Measurements from ENCODE around the gene NCBP3. TPM values are rescaled to one million over a fixed set of nuclear protein-coding genes. Genes with fewer than 3 reads are reported as not detected.

The NCBP3 gene
- total and polyA plus RNA-seq, 2 of the 4 experiments (the other 2 are of a cell fraction) = 10.8 to 13.5 TPM

DNA sequence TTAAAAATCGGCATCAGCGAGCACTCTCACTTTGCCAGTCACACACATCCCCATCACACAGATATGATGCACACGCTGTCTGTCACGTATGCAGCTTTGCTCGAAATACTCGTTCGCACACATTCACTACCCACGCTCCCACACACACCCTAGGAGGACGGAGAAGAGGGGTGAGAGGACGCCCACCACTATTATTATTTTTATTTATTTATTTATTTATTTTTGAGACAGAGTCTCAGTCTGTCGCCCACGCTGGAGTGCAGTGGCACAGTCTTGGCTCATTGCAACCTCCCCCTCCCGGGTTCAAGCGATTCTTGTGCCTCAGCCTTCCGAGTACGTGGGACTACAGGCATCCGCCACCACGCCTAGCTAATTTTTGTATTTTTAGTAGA is 92.0 kb downstream of the NCBP3 start:
- CTCF ChIA-PET = no interaction called here
- DNase-seq (no peak), ATAC-seq (ENCODE audit: low read depth) (no peak)
- Histone ChIP-seq H4K20me1 (ENCODE audit: insufficient read depth, low read length) (no peaks in the 10 kb centered on the region), H3K9me3 (ENCODE audit: control insufficient read depth, insufficient read depth, low read length) (no peaks in the 10 kb centered on the region), H2BK20ac (ENCODE audit: low read depth, low read length) (no peak overlapping the region), H2AFZ (replicated peaks; ENCODE audit: low read length, poor library complexity) (no peak overlapping the region), H3K36me3 (ENCODE audit: control insufficient read depth, insufficient read depth, low read length) (no peaks in the 10 kb centered on the region), H3K4me1 (ENCODE audit: control insufficient read depth, insufficient read depth, low read length) (no peaks in the 10 kb centered on the region), H3K18ac (ENCODE audit: low read depth, low read length) (no peak overlapping the region), H2AK5ac (ENCODE audit: low read depth, low read length) (no peak overlapping the region), H4K5ac (ENCODE audit: low read depth, low read length) (no peak overlapping the region), H4K8ac (ENCODE audit: low read depth in 2 of 2, low read length in 2 of 2) (no peak overlapping the region), H2BK120ac (ENCODE audit: low read depth, low read length) (no peak overlapping the region), H3K14ac (replicated peaks; ENCODE audit: low read depth, low read length) (no peak overlapping the region), H2BK15ac (ENCODE audit: low read depth, low read length) (no peak overlapping the region), H4K91ac (ENCODE audit: insufficient read depth, low read depth, low read length) (no peak overlapping the region), H3K4ac (ENCODE audit: low read depth, low read length) (no peak overlapping the region), H3K56ac (ENCODE audit: extremely low read depth, insufficient read depth, low read length) (no peak overlapping the region), H3K9ac (ENCODE audit: low read depth, low read length) (no peak overlapping the region), H3K23ac (ENCODE audit: low read depth, low read length) (no peak overlapping the region), H3K4me3 (ENCODE audit: insufficient read depth, low read depth, low read length) (no peak overlapping the region), H2BK5ac (ENCODE audit: low read depth, low read length, poor library complexity, severe bottlenecking) (no peak overlapping the region), H3K9me1 (ENCODE audit: insufficient read depth, low read length) (no peaks in the 10 kb centered on the region), H3K27ac (ENCODE audit: insufficient read depth, low read length) (no peak overlapping the region), H3K79me1 (ENCODE audit: low read depth in 1 of 2, low read length in 2 of 2) (no peaks in the 10 kb centered on the region), H2AK9ac (replicated peaks; ENCODE audit: low read depth, low read length, poor library complexity) (no peak overlapping the region), H3K27me3 (ENCODE audit: control insufficient read depth, insufficient read depth, low read length) (peaks cover 44% of the 10 kb centered on the region), H3K4me2 (ENCODE audit: low read depth, low read length) (no peak overlapping the region)
- no CpG with 5 or more reads among the region's 18 CpGs for WGBS, 2 experiments (ENCODE audit: extremely low coverage in 2 of 2, insufficient read length in 1 of 2)
- BruUV-seq (replicated peaks) = no TSS peak
- TF ChIP-seq MAFK (IDR thresholded peaks at IDR 0.05; ENCODE audit: low read depth, low read length) (no peak), MXI1 (IDR thresholded peaks at IDR 0.05; ENCODE audit: borderline replicate concordance, low read depth, low read length) (no peak), BHLHE40 (IDR thresholded peaks at IDR 0.05; ENCODE audit: low read depth, low read length) (no peak), RAD21 (IDR thresholded peaks at IDR 0.05; ENCODE audit: low read length) (no peak), CHD1 (IDR thresholded peaks at IDR 0.05; ENCODE audit: low read depth, low read length) (no peak), POLR2A (IDR thresholded peaks at IDR 0.05; ENCODE audit: low read depth, low read length) (no peak), NFE2L2 (IDR thresholded peaks at IDR 0.05; ENCODE audit: low read depth, low read length) (no peak), MAZ (IDR thresholded peaks at IDR 0.05; ENCODE audit: borderline replicate concordance, low read depth, low read length) (no peak), SMC3 (IDR thresholded peaks at IDR 0.05; ENCODE audit: low read depth, low read length) (no peak), RCOR1 (IDR thresholded peaks at IDR 0.05; ENCODE audit: insufficient replicate concordance, low read length) (no peak), CEBPB (IDR thresholded peaks at IDR 0.05; ENCODE audit: low read depth, low read length) (no peak), FOS (IDR thresholded peaks at IDR 0.05; ENCODE audit: low read depth, low read length) (no peak), RFX5 (IDR thresholded peaks at IDR 0.05; ENCODE audit: low read depth, low read length) (no peak)
- TF ChIP-seq, protein P1, sequence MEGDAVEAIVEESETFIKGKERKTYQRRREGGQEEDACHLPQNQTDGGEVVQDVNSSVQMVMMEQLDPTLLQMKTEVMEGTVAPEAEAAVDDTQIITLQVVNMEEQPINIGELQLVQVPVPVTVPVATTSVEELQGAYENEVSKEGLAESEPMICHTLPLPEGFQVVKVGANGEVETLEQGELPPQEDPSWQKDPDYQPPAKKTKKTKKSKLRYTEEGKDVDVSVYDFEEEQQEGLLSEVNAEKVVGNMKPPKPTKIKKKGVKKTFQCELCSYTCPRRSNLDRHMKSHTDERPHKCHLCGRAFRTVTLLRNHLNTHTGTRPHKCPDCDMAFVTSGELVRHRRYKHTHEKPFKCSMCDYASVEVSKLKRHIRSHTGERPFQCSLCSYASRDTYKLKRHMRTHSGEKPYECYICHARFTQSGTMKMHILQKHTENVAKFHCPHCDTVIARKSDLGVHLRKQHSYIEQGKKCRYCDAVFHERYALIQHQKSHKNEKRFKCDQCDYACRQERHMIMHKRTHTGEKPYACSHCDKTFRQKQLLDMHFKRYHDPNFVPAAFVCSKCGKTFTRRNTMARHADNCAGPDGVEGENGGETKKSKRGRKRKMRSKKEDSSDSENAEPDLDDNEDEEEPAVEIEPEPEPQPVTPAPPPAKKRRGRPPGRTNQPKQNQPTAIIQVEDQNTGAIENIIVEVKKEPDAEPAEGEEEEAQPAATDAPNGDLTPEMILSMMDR (conservative IDR thresholded peaks at IDR 0.05; ENCODE audit: low read depth, low read length) = no peak
- TF ChIP-seq, protein P2, sequence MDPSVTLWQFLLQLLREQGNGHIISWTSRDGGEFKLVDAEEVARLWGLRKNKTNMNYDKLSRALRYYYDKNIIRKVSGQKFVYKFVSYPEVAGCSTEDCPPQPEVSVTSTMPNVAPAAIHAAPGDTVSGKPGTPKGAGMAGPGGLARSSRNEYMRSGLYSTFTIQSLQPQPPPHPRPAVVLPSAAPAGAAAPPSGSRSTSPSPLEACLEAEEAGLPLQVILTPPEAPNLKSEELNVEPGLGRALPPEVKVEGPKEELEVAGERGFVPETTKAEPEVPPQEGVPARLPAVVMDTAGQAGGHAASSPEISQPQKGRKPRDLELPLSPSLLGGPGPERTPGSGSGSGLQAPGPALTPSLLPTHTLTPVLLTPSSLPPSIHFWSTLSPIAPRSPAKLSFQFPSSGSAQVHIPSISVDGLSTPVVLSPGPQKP (IDR thresholded peaks at IDR 0.05; ENCODE audit: borderline replicate concordance, low read depth, low read length) = no peak
- TF ChIP-seq, protein P3, sequence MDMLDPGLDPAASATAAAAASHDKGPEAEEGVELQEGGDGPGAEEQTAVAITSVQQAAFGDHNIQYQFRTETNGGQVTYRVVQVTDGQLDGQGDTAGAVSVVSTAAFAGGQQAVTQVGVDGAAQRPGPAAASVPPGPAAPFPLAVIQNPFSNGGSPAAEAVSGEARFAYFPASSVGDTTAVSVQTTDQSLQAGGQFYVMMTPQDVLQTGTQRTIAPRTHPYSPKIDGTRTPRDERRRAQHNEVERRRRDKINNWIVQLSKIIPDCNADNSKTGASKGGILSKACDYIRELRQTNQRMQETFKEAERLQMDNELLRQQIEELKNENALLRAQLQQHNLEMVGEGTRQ (IDR thresholded peaks at IDR 0.05; ENCODE audit: low read depth, low read length) = no peak
- dilution Hi-C loops (cut with HindIII; ENCODE audit: low sequenced_read_pairs, unreplicated experiment) (no loop called here), in situ Hi-C loops (cut with MboI; ENCODE audit: low sequenced_read_pairs) (no loop called here), intact Hi-C loops (cut with micrococcal nuclease) (no loop called here)
- POLR2A ChIA-PET (ENCODE audit: unreplicated experiment) = no interaction called here

Data from IMR-90 (cell line).